ENCODE results near the gene CNOT8.

Gene CNOT8

DNA sequence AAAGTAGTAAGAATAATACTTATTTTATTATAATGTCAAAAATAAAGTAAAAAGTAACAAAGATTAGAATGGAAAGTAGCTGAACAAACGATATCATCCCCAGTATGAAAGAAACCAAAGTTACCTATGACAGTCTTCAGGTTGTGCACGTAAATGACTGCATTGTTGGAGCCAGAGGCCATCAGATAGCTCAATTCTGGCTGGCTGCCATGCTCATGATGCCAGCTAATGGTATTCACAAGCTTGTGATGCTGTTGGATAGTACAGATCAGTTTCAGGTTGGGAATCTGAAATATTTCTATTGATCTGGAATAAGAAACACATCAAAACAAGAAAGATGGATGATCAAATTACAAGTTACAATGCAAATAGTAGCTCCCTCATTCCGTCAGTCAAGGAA lies 58.4 kb downstream of the CNOT8 start:
- no peak for DNase-seq (ENCODE audit: low read depth in 2 of 2)

DNA sequence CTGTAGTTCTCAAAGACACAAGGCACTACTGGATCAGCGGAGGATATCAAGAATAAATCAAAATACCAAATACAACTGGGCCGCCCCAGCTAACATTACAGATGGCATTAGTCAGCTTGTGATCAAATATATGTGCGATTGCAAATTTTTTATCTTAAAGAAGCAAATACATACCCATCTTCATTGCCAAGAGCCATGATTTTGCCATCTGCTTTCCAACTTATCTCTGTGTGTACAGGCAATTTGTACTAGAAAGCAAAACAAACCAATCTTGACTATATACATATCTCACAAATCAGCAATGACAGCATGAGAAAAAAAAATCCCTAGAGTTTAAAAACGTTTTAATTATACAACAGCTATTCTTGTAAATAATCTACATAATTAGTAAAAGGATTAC lies 59.3 kb downstream of the CNOT8 start:
- no peak for DNase-seq (ENCODE audit: low read depth in 2 of 2)

DNA sequence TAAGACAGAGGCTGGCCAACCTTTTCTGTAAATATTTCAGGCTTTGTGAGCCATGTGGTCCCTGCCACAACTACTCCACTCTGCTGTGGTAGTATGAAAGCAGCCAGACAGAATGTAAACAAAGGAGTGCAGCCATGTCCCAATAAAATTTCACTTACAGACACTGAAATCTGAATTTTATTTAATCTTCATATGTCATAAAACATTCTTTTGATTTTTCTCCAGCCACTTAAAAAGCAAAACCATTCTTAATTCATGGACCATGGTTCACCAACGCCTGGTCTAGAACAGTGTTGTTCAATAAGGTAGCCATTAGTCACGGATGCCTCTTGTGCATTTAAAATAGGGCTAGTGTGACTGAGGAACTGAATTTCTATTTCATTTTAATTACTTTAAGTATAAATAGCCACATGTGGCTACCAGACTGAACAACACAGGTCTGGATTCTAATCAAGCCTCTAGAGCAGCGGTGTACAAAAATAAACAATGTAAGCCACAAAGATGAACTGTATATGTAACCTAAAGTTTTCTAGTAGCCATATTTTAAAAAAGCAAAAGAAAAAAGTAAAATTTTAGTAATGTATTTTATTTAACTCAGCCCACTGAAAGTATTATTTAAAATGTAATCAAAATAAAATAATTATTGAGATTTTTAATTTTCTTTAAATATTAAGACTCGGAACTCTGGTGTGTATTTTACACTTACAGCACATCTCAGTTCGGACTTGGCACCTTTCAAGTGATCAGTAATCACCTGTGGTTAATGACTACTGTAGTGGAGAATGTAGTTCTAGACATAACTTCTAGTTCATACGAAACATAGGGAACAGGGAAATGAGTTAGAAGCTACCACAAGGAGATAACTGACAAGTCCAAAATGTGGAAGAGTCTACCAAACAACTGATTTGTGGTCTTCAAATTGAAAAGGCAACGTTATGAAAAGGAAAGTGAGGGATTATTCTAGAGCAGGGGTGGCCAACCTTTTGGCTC lies 65.3 kb downstream of the CNOT8 start:
- DNase-seq (ENCODE audit: low read depth in 2 of 2): no peak
